Vagina (tissue), 2 donors: ENCODE data around the gene LMOD1. TPM values are rescaled to one million over a fixed set of nuclear protein-coding genes. Genes with fewer than 3 reads are reported as not detected.
"Not testable (repeated sequence)": the region's sequence is repeated elsewhere in the genome, so short reads cannot be mapped to it uniquely, and the experiment has no call there.

Experiments
- DNase-seq, 2 donors: peaks; one replicate each; pipeline ENCODE4 v3.0.0-alpha.2; 2017; ENCODE audit errors: extremely low spot score in 2 of 2
- H3K27ac ChIP-seq: fragments of 200-600 bp; sonication (generic); one replicate; pipeline ENCODE4 v1.5.1; 2019
- H3K27me3 ChIP-seq: fragments of 200-600 bp; sonication (generic); one replicate; pipeline ENCODE4 v1.5.1; 2019
- H3K36me3 ChIP-seq, 2 donors: fragments of 200-600 bp; sonication (generic); one replicate each; pipeline ENCODE4 v1.5.1; 2017 to 2019
- H3K4me1 ChIP-seq: fragments of 200-600 bp; sonication (generic); one replicate; pipeline ENCODE4 v1.5.1; 2019
- H3K4me3 ChIP-seq, 2 donors: fragments of 200-600 bp; sonication (generic); 1 replicate in 1 of 2; 2 replicates in 1 of 2; pipeline ENCODE4 v1.5.1; 2016 to 2019
- H3K9me3 ChIP-seq: fragments of 200-600 bp; sonication (generic); one replicate; pipeline ENCODE4 v1.5.1; 2019
- POLR2A ChIP-seq, 2 donors: fragments of 450-650 bp; IDR thresholded peaks; one replicate each; pipeline ENCODE4 v1.6.1; 2017; ENCODE audit warnings: antibody characterized with exemption in 2 of 2, mild to moderate bottlenecking in 2 of 2, moderate library complexity in 2 of 2
- POLR2AphosphoS5 ChIP-seq, 2 donors: sonication (generic); formaldehyde crosslinking; IDR thresholded peaks; one replicate each; pipeline ENCODE4 v1.9.0; 2017; ENCODE audit warnings: antibody characterized with exemption in 2 of 2, mild to moderate bottlenecking in 2 of 2, low read depth in 1 of 2; ENCODE audit not compliant: insufficient read depth in 1 of 2
- intact Hi-C: fragments of 100-400 bp; cut with DNase I; formaldehyde crosslinking; loops from one replicate; pipeline ENCODE4 v1.15.1; 2023
- total RNA-seq: library from RNA; depleted of rRNA; stranded (reverse); fragments of >200 nt; gene quantifications from one replicate; pipeline ENCODE4 v1.2.3, GENCODE V29; 2016
- TF ChIP-seq, protein P1 (sequence below), 3 experiments: fragments of 450-650 bp in 2 of 3; fragments of 200-600 bp in 1 of 3; sonication (generic) in 1 of 3; IDR thresholded peaks; one replicate each; pipeline ENCODE4 v1.5.1; 2017 to 2019; ENCODE audit warnings: antibody characterized with exemption in 3 of 3, mild to moderate bottlenecking in 2 of 3, moderate library complexity in 2 of 3

LMOD1 gene
- total RNA-seq, 1 donor from 2014 or later: 107 TPM

DNA sequence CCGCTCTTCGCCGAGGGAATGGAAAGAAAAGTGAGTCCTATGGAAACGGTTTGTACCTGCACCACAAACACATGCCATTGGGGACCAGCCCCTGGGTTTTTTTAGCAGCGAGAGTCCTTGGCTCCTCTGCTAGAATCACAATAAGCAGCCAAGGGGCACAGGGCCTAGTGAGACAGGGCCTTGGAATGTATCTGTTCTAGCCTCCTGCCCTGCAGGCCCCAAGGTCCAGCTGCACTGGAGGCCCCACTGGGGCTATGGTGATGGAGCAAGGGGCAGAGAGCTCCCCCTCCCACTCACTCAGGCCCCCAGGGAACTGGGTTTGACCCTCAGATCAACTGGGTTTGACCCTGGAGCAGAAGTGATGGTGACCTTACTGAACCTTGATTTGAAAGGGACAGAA, 43.2 kb downstream of the LMOD1 start:
- Histone ChIP-seq H3K4me1 (peaks cover 68% of the 10 kb centered on the region), H3K27me3 (no peaks in the 10 kb centered on the region), H3K4me3 (no peak overlapping the region), H3K36me3 (peaks cover 0 to 10% of the 10 kb centered on the region in 2 donors), H3K9me3 (no peaks in the 10 kb centered on the region), H3K27ac (peak overlapping the region; percentile 93)
- no peak for DNase-seq
- intact Hi-C loops: loop anchor here (2.0 kb wide), 1 partner anchor 44 kb away; the partner anchor contains the start of gene LMOD1
- peak in 1 of 2 donors; percentile 79 for TF ChIP-seq POLR2AphosphoS5 (IDR thresholded peaks at IDR 0.05; ENCODE audit: insufficient read depth in 1 of 2, low read depth in 1 of 2)
- TF ChIP-seq, protein P1, sequence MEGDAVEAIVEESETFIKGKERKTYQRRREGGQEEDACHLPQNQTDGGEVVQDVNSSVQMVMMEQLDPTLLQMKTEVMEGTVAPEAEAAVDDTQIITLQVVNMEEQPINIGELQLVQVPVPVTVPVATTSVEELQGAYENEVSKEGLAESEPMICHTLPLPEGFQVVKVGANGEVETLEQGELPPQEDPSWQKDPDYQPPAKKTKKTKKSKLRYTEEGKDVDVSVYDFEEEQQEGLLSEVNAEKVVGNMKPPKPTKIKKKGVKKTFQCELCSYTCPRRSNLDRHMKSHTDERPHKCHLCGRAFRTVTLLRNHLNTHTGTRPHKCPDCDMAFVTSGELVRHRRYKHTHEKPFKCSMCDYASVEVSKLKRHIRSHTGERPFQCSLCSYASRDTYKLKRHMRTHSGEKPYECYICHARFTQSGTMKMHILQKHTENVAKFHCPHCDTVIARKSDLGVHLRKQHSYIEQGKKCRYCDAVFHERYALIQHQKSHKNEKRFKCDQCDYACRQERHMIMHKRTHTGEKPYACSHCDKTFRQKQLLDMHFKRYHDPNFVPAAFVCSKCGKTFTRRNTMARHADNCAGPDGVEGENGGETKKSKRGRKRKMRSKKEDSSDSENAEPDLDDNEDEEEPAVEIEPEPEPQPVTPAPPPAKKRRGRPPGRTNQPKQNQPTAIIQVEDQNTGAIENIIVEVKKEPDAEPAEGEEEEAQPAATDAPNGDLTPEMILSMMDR (IDR thresholded peaks at IDR 0.05): no peak

DNA sequence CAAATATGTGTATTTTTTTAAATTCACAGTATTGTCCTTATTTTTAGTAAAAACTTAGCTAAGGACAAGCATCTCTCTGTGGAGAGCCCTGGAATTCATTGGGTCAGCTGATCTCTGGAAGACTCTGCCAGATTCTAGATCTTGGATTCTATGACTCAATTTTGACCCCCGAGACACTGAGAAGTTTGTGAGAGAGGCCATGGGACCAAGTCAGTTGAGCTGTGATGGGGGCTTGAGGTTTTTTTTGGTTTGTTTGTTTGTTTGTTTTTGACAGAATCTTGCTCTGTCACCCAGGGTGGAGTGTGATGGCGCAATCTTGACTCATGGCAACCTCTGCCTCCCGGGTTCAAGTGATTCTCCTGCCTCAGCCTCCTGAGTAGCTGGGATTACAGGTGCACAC, 44.1 kb downstream of the LMOD1 start:
- Histone ChIP-seq H3K36me3 (peaks cover 0 to 15% of the 10 kb centered on the region in 2 donors), H3K4me1 (peaks cover 60% of the 10 kb centered on the region)

DNA sequence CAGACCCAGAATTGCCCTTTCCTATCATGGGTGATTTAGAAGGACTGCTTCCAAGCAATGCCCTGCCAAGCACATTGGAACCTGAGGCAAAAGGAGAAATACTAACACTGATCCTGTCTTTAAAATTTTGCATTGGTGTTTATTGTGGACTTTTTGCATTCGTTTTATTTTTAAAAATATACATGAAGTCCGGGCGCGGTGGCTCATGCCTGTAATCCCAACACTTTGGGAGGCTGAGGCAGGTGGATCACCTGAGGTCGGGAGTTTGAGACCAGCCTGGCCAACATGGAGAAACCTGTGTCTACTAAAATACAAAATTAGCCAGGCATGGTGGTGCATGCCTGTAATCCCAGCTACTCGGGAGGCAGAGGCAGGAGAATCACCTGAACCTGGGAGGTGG, 45.3 kb downstream of the LMOD1 start:
- intact Hi-C loops, H3K4me3 ChIP-seq, H3K9me3 ChIP-seq, H3K27me3 ChIP-seq, DNase-seq: not testable (repeated sequence)
- H3K27ac ChIP-seq: peak overlapping the region; percentile 75
- H3K36me3 ChIP-seq: peaks cover 0 to 15% of the 10 kb centered on the region in 2 donors
- peaks cover 57% of the 10 kb centered on the region for H3K4me1 ChIP-seq

More for the DNA sequence above, 44.1 kb downstream of the LMOD1 start:
- intact Hi-C loops: loop anchor here (2.0 kb wide), 1 partner anchor 45 kb away; the partner anchor contains the start of gene LMOD1
- Histone ChIP-seq H3K9me3 (no peaks in the 10 kb centered on the region), H3K4me3 (no peak overlapping the region), H3K27me3 (no peaks in the 10 kb centered on the region), H3K27ac (peak overlapping the region; percentile 93)
- TF ChIP-seq, protein P1 (IDR thresholded peaks at IDR 0.05): no peak
- TF ChIP-seq POLR2AphosphoS5 (IDR thresholded peaks at IDR 0.05; ENCODE audit: insufficient read depth in 1 of 2, low read depth in 1 of 2) (no peak), POLR2A (IDR thresholded peaks at IDR 0.05) (no peak)
- no peak for DNase-seq

DNA sequence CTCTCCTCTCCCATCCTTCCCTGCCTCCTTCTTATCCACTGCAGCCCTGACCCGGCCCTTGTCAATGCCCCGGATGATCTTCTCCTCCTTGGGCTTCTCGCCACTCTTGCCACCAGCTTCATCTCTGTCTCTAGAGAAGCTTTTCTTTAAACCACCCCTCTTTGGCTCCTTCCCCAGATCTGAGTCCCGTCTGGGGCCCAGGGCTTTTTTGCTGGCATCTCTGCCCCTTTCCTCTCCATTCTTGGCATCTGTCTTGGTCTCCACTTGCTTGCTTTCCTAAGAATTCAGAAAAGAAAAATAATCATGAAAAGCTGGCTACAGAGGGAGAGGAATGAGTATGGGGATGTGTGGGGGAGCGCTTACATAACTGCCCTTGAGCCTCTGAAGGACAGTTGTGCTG, 45.9 kb downstream of the LMOD1 start:
- Histone ChIP-seq H3K27me3 (no peaks in the 10 kb centered on the region), H3K27ac (peak overlapping the region; percentile 75), H3K36me3 (peaks cover 0 to 15% of the 10 kb centered on the region in 2 donors), H3K4me3 (no peak overlapping the region), H3K9me3 (no peaks in the 10 kb centered on the region), H3K4me1 (peaks cover 52% of the 10 kb centered on the region)
- TF ChIP-seq POLR2A (IDR thresholded peaks at IDR 0.05): no peak
- TF ChIP-seq, protein P1 (IDR thresholded peaks at IDR 0.05): no peak
- no peak for TF ChIP-seq POLR2AphosphoS5 (IDR thresholded peaks at IDR 0.05; ENCODE audit: insufficient read depth in 1 of 2, low read depth in 1 of 2)
- intact Hi-C loops: no loop called here
- DNase-seq: no peak

DNA sequence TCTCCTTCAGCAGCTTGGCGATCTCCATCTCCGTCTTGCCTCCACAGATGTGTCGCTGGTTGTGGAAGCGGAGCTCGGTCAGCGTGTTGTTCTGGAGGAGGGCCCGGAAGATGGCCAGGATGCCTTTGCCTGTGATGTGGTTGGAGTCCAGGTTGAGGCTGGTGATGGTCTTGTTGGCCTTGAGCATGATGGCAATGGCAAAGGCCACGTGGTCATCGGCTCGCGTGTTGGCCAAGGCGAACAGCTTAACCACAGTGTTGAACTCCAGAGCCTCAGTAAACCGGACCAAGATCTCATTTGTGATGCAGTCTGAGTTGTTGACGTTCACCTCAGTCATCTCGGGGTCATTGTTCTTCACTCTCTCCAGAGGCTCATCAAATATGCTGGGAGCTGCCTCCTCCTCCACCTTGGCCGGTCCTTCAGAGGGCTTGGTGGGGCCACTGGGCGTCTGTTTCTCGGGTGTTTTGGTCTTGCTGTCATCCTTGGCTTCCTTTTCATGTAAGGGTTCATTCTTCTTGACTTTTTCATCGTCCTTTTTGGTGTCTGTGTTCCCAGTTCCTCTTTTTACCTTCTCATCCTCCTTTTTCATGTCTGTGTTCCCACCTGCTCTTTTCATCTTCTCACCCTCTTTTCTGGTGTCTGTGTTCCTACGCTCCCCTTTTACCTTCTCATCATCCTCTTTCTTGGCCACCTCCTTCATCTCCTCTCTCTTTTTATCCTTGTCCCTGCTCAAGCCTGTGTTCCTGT, 46.5 kb downstream of the LMOD1 start:
- H3K27me3 ChIP-seq: no peaks in the 10 kb centered on the region
- intact Hi-C loops: loop anchor here (5.0 kb wide), 1 partner anchor 72 kb away; no protein-coding TSS in a partner anchor
- DNase-seq: no peak

More for the DNA sequence above, 46.5 kb downstream of the LMOD1 start:
- Histone ChIP-seq H3K4me1 (peaks cover 46% of the 10 kb centered on the region), H3K4me3 (no peak overlapping the region), H3K27ac (peak overlapping the region; percentile 75), H3K9me3 (no peaks in the 10 kb centered on the region), H3K36me3 (peaks cover 0 to 15% of the 10 kb centered on the region in 2 donors)
- TF ChIP-seq, protein P1 (IDR thresholded peaks at IDR 0.05): no peak
- TF ChIP-seq POLR2AphosphoS5 (IDR thresholded peaks at IDR 0.05; ENCODE audit: insufficient read depth in 1 of 2, low read depth in 1 of 2) (no peak), POLR2A (IDR thresholded peaks at IDR 0.05) (no peak)
